WTC11 (cell line): ENCODE measurements around the gene ELMO1. TPM values are rescaled to one million over a fixed set of nuclear protein-coding genes. Genes with fewer than 3 reads are reported as not detected.

Source experiments
- ATAC-seq: fragments of 200-7000 bp; cut with Tn5 transposase; 2 replicates; pipeline ENCODE4 v1.10.0; 2021; ENCODE audit warnings: mild to moderate bottlenecking, moderate library complexity
- CTCF ChIA-PET: fragments of 300-600 bp; sonication (Branson Sonifier 250); formaldehyde crosslinking; loops from one replicate; lab custom pipeline; 2021; ENCODE audit warnings: antibody characterized with exemption; lab: Charles Lee
- POLR2A ChIA-PET: fragments of 350-600 bp; sonication (Branson Sonifier 250); formaldehyde crosslinking; loops from one replicate; lab custom pipeline; 2021; ENCODE audit warnings: antibody characterized with exemption; lab: Charles Lee
- DNase-seq: peaks from one replicate; pipeline ENCODE4 v3.0.0; 2021; ENCODE audit warnings: low spot score
- H3K27ac Mint-ChIP-seq: 2 replicates; pipeline ENCODE4 v1.8.0; 2021; ENCODE audit warnings: mixed read lengths
- H3K27me3 Mint-ChIP-seq: 2 replicates; pipeline ENCODE4 v1.8.0; 2021; ENCODE audit warnings: low read depth, mild to moderate bottlenecking, moderate library complexity, mixed read lengths
- H3K36me3 Mint-ChIP-seq: 2 replicates; pipeline ENCODE4 v1.8.0; 2021; ENCODE audit warnings: mixed read lengths
- H3K4me1 Mint-ChIP-seq: 2 replicates; pipeline ENCODE4 v1.8.0; 2022; ENCODE audit warnings: mixed read lengths
- H3K4me3 Mint-ChIP-seq: 2 replicates; pipeline ENCODE4 v1.8.0; 2021; ENCODE audit warnings: mild to moderate bottlenecking, moderate library complexity, mixed read lengths
- H3K9me3 Mint-ChIP-seq: 2 replicates; pipeline ENCODE4 v1.8.0; 2021; ENCODE audit warnings: mixed read lengths
- ARID4B ChIP-seq: sonication (generic); formaldehyde crosslinking; IDR thresholded peaks from 2 replicates; pipeline ENCODE4 v1.8.0; 2023; ENCODE audit warnings: missing genetic modification reagents, mild to moderate bottlenecking, borderline replicate concordance
- ATF2 ChIP-seq: sonication (generic); formaldehyde crosslinking; IDR thresholded peaks from 2 replicates; pipeline ENCODE4 v1.8.1; 2022; ENCODE audit warnings: low read depth, missing genetic modification reagents, borderline replicate concordance
- CTCF ChIP-seq: fragments of 200-600 bp; IDR thresholded peaks from 2 replicates; pipeline ENCODE4 v1.8.0; 2022; ENCODE audit warnings: antibody characterized with exemption
- ELF4 ChIP-seq: sonication (generic); formaldehyde crosslinking; IDR thresholded peaks from 2 replicates; pipeline ENCODE4 v1.8.1; 2022; ENCODE audit warnings: low read depth, mild to moderate bottlenecking, moderate library complexity, missing genetic modification reagents
- EMX1 ChIP-seq: fragments of 250-450 bp; sonication (Bioruptor Pico); IDR thresholded peaks from 2 replicates; pipeline ENCODE4 v1.8.0; 2021; ENCODE audit warnings: mild to moderate bottlenecking
- ESRRA ChIP-seq: sonication (generic); formaldehyde crosslinking; IDR thresholded peaks from 2 replicates; pipeline ENCODE4 v1.8.1; 2022; ENCODE audit warnings: mild to moderate bottlenecking, missing genetic modification reagents, borderline replicate concordance
- ETV6 ChIP-seq: sonication (generic); formaldehyde crosslinking; IDR thresholded peaks from 2 replicates; pipeline ENCODE4 v1.8.1; 2022; ENCODE audit warnings: mild to moderate bottlenecking, missing genetic modification reagents
- FOXP4 ChIP-seq: sonication (generic); formaldehyde crosslinking; IDR thresholded peaks from 2 replicates; pipeline ENCODE4 v1.8.0; 2022; ENCODE audit warnings: mild to moderate bottlenecking, missing genetic modification reagents
- GABPB1 ChIP-seq: sonication (generic); formaldehyde crosslinking; IDR thresholded peaks from 2 replicates; pipeline ENCODE4 v1.8.1; 2023; ENCODE audit warnings: mild to moderate bottlenecking, missing genetic modification reagents
- GRHL2 ChIP-seq: fragments of 250-450 bp; sonication (Bioruptor Pico); IDR thresholded peaks from 2 replicates; pipeline ENCODE4 v1.8.0; 2022; ENCODE audit warnings: mild to moderate bottlenecking, moderate library complexity; ENCODE audit not compliant: insufficient replicate concordance, severe bottlenecking
- JUN ChIP-seq: sonication (generic); formaldehyde crosslinking; IDR thresholded peaks from 2 replicates; pipeline ENCODE4 v1.8.0; 2023; ENCODE audit warnings: mild to moderate bottlenecking, missing genetic modification reagents
- MLX ChIP-seq: sonication (generic); formaldehyde crosslinking; IDR thresholded peaks from 2 replicates; pipeline ENCODE4 v1.8.1; 2023; ENCODE audit warnings: mild to moderate bottlenecking, missing genetic modification reagents, moderate library complexity
- MYBL2 ChIP-seq: sonication (generic); formaldehyde crosslinking; IDR thresholded peaks from 2 replicates; pipeline ENCODE4 v1.8.1; 2023; ENCODE audit warnings: mild to moderate bottlenecking, moderate library complexity, missing genetic modification reagents
- NFATC4 ChIP-seq: fragments of 250-450 bp; sonication (Bioruptor Pico); IDR thresholded peaks from 2 replicates; pipeline ENCODE4 v1.9.0; 2021; ENCODE audit warnings: mild to moderate bottlenecking
- NFE2L1 ChIP-seq: sonication (generic); formaldehyde crosslinking; IDR thresholded peaks from 2 replicates; pipeline ENCODE4 v1.8.1; 2023; ENCODE audit warnings: missing genetic modification reagents
- PREB ChIP-seq: sonication (generic); formaldehyde crosslinking; IDR thresholded peaks from 2 replicates; pipeline ENCODE4 v1.8.1; 2022; ENCODE audit warnings: mild to moderate bottlenecking, missing genetic modification reagents, moderate library complexity, borderline replicate concordance
- SP1 ChIP-seq: sonication (generic); formaldehyde crosslinking; conservative IDR thresholded peaks from 2 replicates; pipeline ENCODE4 v1.8.1; 2022; ENCODE audit warnings: missing genetic modification reagents
- TEAD1 ChIP-seq: sonication (generic); formaldehyde crosslinking; IDR thresholded peaks from 2 replicates; pipeline ENCODE4 v1.8.0; 2022; ENCODE audit warnings: mild to moderate bottlenecking, missing genetic modification reagents
- USF1 ChIP-seq: sonication (generic); formaldehyde crosslinking; IDR thresholded peaks from 2 replicates; pipeline ENCODE4 v1.8.0; 2022; ENCODE audit warnings: mild to moderate bottlenecking, missing genetic modification reagents
- ZBTB21 ChIP-seq: sonication (generic); formaldehyde crosslinking; IDR thresholded peaks from 2 replicates; pipeline ENCODE4 v1.8.1; 2023; ENCODE audit warnings: mild to moderate bottlenecking, missing genetic modification reagents, borderline replicate concordance
- ZBTB43 ChIP-seq: sonication (generic); formaldehyde crosslinking; IDR thresholded peaks from 2 replicates; pipeline ENCODE4 v1.8.1; 2023; ENCODE audit warnings: mild to moderate bottlenecking, missing genetic modification reagents
- ZNF317 ChIP-seq: sonication (generic); formaldehyde crosslinking; IDR thresholded peaks from 2 replicates; pipeline ENCODE4 v1.8.1; 2023; ENCODE audit warnings: low read depth, mild to moderate bottlenecking, moderate library complexity, missing genetic modification reagents, borderline replicate concordance
- ZNF416 ChIP-seq: fragments of 250-450 bp; sonication (Bioruptor Pico); IDR thresholded peaks from 2 replicates; pipeline ENCODE4 v1.9.0; 2021; ENCODE audit warnings: mild to moderate bottlenecking, inconsistent platforms
- total RNA-seq: library from RNA; stranded (reverse); gene quantifications from 3 replicates; pipeline ENCODE4 v1.2.3, GENCODE V29; 2021

Gene ELMO1
- total RNA-seq, 1 experiment from 2014 or later = 19.4 TPM

- Mint-ChIP-seq H3K4me1 (peaks cover 9% of the 10 kb centered on the region), H3K4me3 (no peak overlapping the region), H3K9me3 (no peaks in the 10 kb centered on the region), H3K36me3 (no peaks in the 10 kb centered on the region; the same call in 1 of the 2 replicates), H3K27me3 (no peaks in the 10 kb centered on the region), H3K27ac (no peak overlapping the region)
- ATAC-seq (no peak), DNase-seq (no peak)
- ChIA-PET POLR2A (no interaction called here), CTCF (no interaction called here)
- TF ChIP-seq EMX1 (CRISPR knock-in tag) (no peak), TEAD1 (CRISPR knock-in tag) (no peak), USF1 (no peak), ELF4 (CRISPR knock-in tag) (no peak), JUN (CRISPR knock-in tag) (no peak), ZBTB43 (CRISPR knock-in tag) (no peak), ZBTB21 (CRISPR knock-in tag) (no peak), ARID4B (CRISPR knock-in tag) (no peak), GRHL2 (CRISPR knock-in tag) (no peak), ESRRA (no peak), MYBL2 (CRISPR knock-in tag) (no peak), ZNF317 (CRISPR knock-in tag) (no peak), NFE2L1 (CRISPR knock-in tag) (no peak), FOXP4 (CRISPR knock-in tag) (no peak)
These were observed 182.8 kb downstream of the ELMO1 start for GRCh38 chr7:37265876-37266275.

- ATAC-seq (no peak), DNase-seq (no peak)
- Mint-ChIP-seq H3K36me3 (no peaks in the 10 kb centered on the region), H3K27me3 (no peaks in the 10 kb centered on the region), H3K4me3 (no peak overlapping the region), H3K27ac (no peak overlapping the region), H3K4me1 (peaks cover 14% of the 10 kb centered on the region), H3K9me3 (no peaks in the 10 kb centered on the region)
- ChIA-PET POLR2A (no interaction called here), CTCF (no interaction called here)
- TF ChIP-seq NFATC4 (CRISPR knock-in tag) = no peak
- TF ChIP-seq ZNF317 (CRISPR knock-in tag) = no peak
- TF ChIP-seq ATF2 = no peak
- TF ChIP-seq TEAD1 (CRISPR knock-in tag) = no peak
- TF ChIP-seq ZNF416 (CRISPR knock-in tag) = no peak
- TF ChIP-seq ETV6 (CRISPR knock-in tag) = no peak
- no peak for TF ChIP-seq CTCF
- no peak for TF ChIP-seq NFE2L1 (CRISPR knock-in tag)
- TF ChIP-seq GABPB1 (CRISPR knock-in tag) = no peak
- TF ChIP-seq SP1 (CRISPR knock-in tag) = no peak
- TF ChIP-seq PREB = no peak
- no peak for TF ChIP-seq MLX (CRISPR knock-in tag)
These were observed 183.7 kb downstream of the ELMO1 start for GRCh38 chr7:37265006-37265405.
